ENCODE results near the gene UBR2. TPM values are rescaled to one million over a fixed set of nuclear protein-coding genes. Genes with fewer than 3 reads are reported as not detected.

Gene UBR2
- total RNA-seq, 4 donors from 2014 or later: 22.7 to 28.7 (median 25.3) TPM

- no peak overlapping the region for H3K4me3 ChIP-seq (ENCODE audit: low read depth, poor library complexity, severe bottlenecking)
- intact Hi-C loops (cut with DNase I; ENCODE audit: low total_unique reads): no loop called here
- WGBS, 2 donors: 89% methylated on average over 3 of the region's 3 CpGs
Observed at GRCh38 chr6:42674780-42675179, 111.0 kb downstream of the UBR2 start.

GRCh38 chr6:42679358-42679757 is 115.5 kb downstream of the UBR2 start:
- intact Hi-C loops (cut with DNase I; ENCODE audit: low total_unique reads): no loop called here
- H3K4me3 ChIP-seq (ENCODE audit: low read depth, poor library complexity, severe bottlenecking): no peak overlapping the region
- DNase-seq (ENCODE audit: low spot score in 2 of 2): no peak
- no peak for TF ChIP-seq POLR2A (IDR thresholded peaks at IDR 0.05)
- no peak for TF ChIP-seq CTCF (IDR thresholded peaks at IDR 0.05)
- WGBS, 2 donors: 90% methylated on average over 5 of the region's 5 CpGs

More at GRCh38 chr6:42674780-42675179, 111.0 kb downstream of the UBR2 start:
- TF ChIP-seq CTCF (IDR thresholded peaks at IDR 0.05) (no peak), POLR2A (IDR thresholded peaks at IDR 0.05) (no peak)
- no peak for DNase-seq (ENCODE audit: low spot score in 2 of 2)

- H3K4me3 ChIP-seq (ENCODE audit: low read depth, poor library complexity, severe bottlenecking): no peak overlapping the region
- WGBS, 2 donors: 59 to 63% methylated on average over 3 of the region's 3 CpGs
- no peak for DNase-seq (ENCODE audit: low spot score in 2 of 2)
- intact Hi-C loops (cut with DNase I; ENCODE audit: low total_unique reads): no loop called here
- no peak for TF ChIP-seq POLR2A (IDR thresholded peaks at IDR 0.05)
- no peak for TF ChIP-seq CTCF (IDR thresholded peaks at IDR 0.05)
Observed at GRCh38 chr6:42688281-42688680, 124.5 kb downstream of the UBR2 start.

- intact Hi-C loops (cut with DNase I; ENCODE audit: low total_unique reads): no loop called here
- H3K4me3 ChIP-seq (ENCODE audit: low read depth, poor library complexity, severe bottlenecking): no peak overlapping the region
- 84 to 91% methylated on average over 7 of the region's 7 CpGs for WGBS, 2 donors
- no peak for DNase-seq (ENCODE audit: low spot score in 2 of 2)
- no peak for TF ChIP-seq POLR2A (IDR thresholded peaks at IDR 0.05)
- no peak for TF ChIP-seq CTCF (IDR thresholded peaks at IDR 0.05)
Observed at GRCh38 chr6:42689371-42689770, 125.5 kb downstream of the UBR2 start.

- intact Hi-C loops (cut with DNase I; ENCODE audit: low total_unique reads): no loop called here
- TF ChIP-seq POLR2A (IDR thresholded peaks at IDR 0.05) (no peak), CTCF (IDR thresholded peaks at IDR 0.05) (no peak)
- H3K4me3 ChIP-seq (ENCODE audit: low read depth, poor library complexity, severe bottlenecking): no peak overlapping the region
- WGBS, 2 donors: 84 to 86% methylated on average over 5 of the region's 5 CpGs
- DNase-seq (ENCODE audit: low spot score in 2 of 2): no peak
Observed at GRCh38 chr6:42690151-42690702, 126.4 kb downstream of the UBR2 start.

GRCh38 chr6:42690872-42691271 is 127.0 kb downstream of the UBR2 start:
- WGBS, 2 donors: 51 to 61% methylated on average over 2 of the region's 2 CpGs
- DNase-seq (ENCODE audit: low spot score in 2 of 2): no peak
- TF ChIP-seq POLR2A (IDR thresholded peaks at IDR 0.05): no peak
- no peak for TF ChIP-seq CTCF (IDR thresholded peaks at IDR 0.05)
- intact Hi-C loops (cut with DNase I; ENCODE audit: low total_unique reads): no loop called here
- H3K4me3 ChIP-seq (ENCODE audit: low read depth, poor library complexity, severe bottlenecking): no peak overlapping the region

Measured in lower leg skin (tissue), 4 donors.